ENCODE results near the gene ARHGAP4.

ARHGAP4 gene

GRCh38 chrX:153965406-153965805, 39.3 kb upstream of the ARHGAP4 start:
- Histone ChIP-seq H3K4me3 (ENCODE audit: low read depth, low read length, poor library complexity, severe bottlenecking) (no peak overlapping the region), H3K9ac (ENCODE audit: low read length) (no peak overlapping the region; the same call in 1 of the 2 replicates), H3K9me3 (ENCODE audit: low read length) (no peaks in the 10 kb centered on the region), H3K27ac (ENCODE audit: low read depth, low read length, poor library complexity, severe bottlenecking) (peak overlapping the region; percentile 97), H4K20me1 (ENCODE audit: insufficient read depth, low read length) (no peaks in the 10 kb centered on the region), H3K36me3 (ENCODE audit: insufficient read depth, low read length) (peaks cover 74% of the 10 kb centered on the region), H3K4me2 (ENCODE audit: low read length) (peak overlapping the region; percentile 99; the same call in 1 of the 2 replicates), H3K27me3 (ENCODE audit: insufficient read depth, low read length) (no peaks in the 10 kb centered on the region), H2AFZ (ENCODE audit: low read length) (no peak overlapping the region), H3K4me1 (ENCODE audit: insufficient read depth, low read length, severe bottlenecking) (peaks cover 38% of the 10 kb centered on the region), H3F3A (ENCODE audit: insufficient read depth, low read length) (no peaks in the 10 kb centered on the region), H3K9me2 (ENCODE audit: low read depth, low read length) (no peaks in the 10 kb centered on the region), H3K79me2 (ENCODE audit: insufficient read depth, low read length) (peaks cover 51% of the 10 kb centered on the region)
- no peak for TF ChIP-seq CTCF (IDR thresholded peaks at IDR 0.05; ENCODE audit: low read length)
- no peak for TF ChIP-seq EZH2 (IDR thresholded peaks at IDR 0.05; ENCODE audit: borderline replicate concordance, low read length)

- no peak for TF ChIP-seq CTCF (IDR thresholded peaks at IDR 0.05; ENCODE audit: low read length)
- no peak for TF ChIP-seq EZH2 (IDR thresholded peaks at IDR 0.05; ENCODE audit: borderline replicate concordance, low read length)
Observed at GRCh38 chrX:153964105-153964504, 38.0 kb upstream of the ARHGAP4 start.

GRCh38 chrX:153963546-153963945, 37.5 kb upstream of the ARHGAP4 start:
- Histone ChIP-seq H4K20me1 (ENCODE audit: insufficient read depth, low read length) (no peaks in the 10 kb centered on the region), H3K4me2 (ENCODE audit: low read length) (no peak overlapping the region), H3K79me2 (ENCODE audit: insufficient read depth, low read length) (peaks cover 39% of the 10 kb centered on the region), H2AFZ (ENCODE audit: low read length) (no peak overlapping the region), H3F3A (ENCODE audit: insufficient read depth, low read length) (no peaks in the 10 kb centered on the region), H3K9me2 (ENCODE audit: low read depth, low read length) (no peaks in the 10 kb centered on the region), H3K9ac (ENCODE audit: low read length) (no peak overlapping the region), H3K27ac (ENCODE audit: low read depth, low read length, poor library complexity, severe bottlenecking) (no peak overlapping the region), H3K9me3 (ENCODE audit: low read length) (no peaks in the 10 kb centered on the region), H3K36me3 (ENCODE audit: insufficient read depth, low read length) (peaks cover 84% of the 10 kb centered on the region), H3K4me3 (ENCODE audit: low read depth, low read length, poor library complexity, severe bottlenecking) (no peak overlapping the region), H3K27me3 (ENCODE audit: insufficient read depth, low read length) (no peaks in the 10 kb centered on the region), H3K4me1 (ENCODE audit: insufficient read depth, low read length, severe bottlenecking) (peaks cover 32% of the 10 kb centered on the region)
- no peak for TF ChIP-seq CTCF (IDR thresholded peaks at IDR 0.05; ENCODE audit: low read length)
- no peak for TF ChIP-seq EZH2 (IDR thresholded peaks at IDR 0.05; ENCODE audit: borderline replicate concordance, low read length)

More at GRCh38 chrX:153964105-153964504, 38.0 kb upstream of the ARHGAP4 start:
- Histone ChIP-seq H3F3A (ENCODE audit: insufficient read depth, low read length) (no peaks in the 10 kb centered on the region), H3K9me3 (ENCODE audit: low read length) (no peaks in the 10 kb centered on the region), H3K79me2 (ENCODE audit: insufficient read depth, low read length) (peaks cover 44% of the 10 kb centered on the region), H3K27me3 (ENCODE audit: insufficient read depth, low read length) (no peaks in the 10 kb centered on the region), H3K27ac (ENCODE audit: low read depth, low read length, poor library complexity, severe bottlenecking) (no peak overlapping the region), H3K4me1 (ENCODE audit: insufficient read depth, low read length, severe bottlenecking) (peaks cover 36% of the 10 kb centered on the region), H3K36me3 (ENCODE audit: insufficient read depth, low read length) (peaks cover 79% of the 10 kb centered on the region), H3K9ac (ENCODE audit: low read length) (no peak overlapping the region), H3K4me2 (ENCODE audit: low read length) (no peak overlapping the region), H4K20me1 (ENCODE audit: insufficient read depth, low read length) (no peaks in the 10 kb centered on the region), H3K9me2 (ENCODE audit: low read depth, low read length) (no peaks in the 10 kb centered on the region), H2AFZ (ENCODE audit: low read length) (no peak overlapping the region), H3K4me3 (ENCODE audit: low read depth, low read length, poor library complexity, severe bottlenecking) (no peak overlapping the region)
